Measurements from ENCODE around the gene PKM. TPM values are rescaled to one million over a fixed set of nuclear protein-coding genes. Genes with fewer than 3 reads are reported as not detected.
A peak's percentile ranks its signal among the peaks of the same experiment; 100 is the strongest.

PKM gene
- total RNA-seq, 6 donors from 2014 or later, result 278 to 569 (median 393) TPM

DNA sequence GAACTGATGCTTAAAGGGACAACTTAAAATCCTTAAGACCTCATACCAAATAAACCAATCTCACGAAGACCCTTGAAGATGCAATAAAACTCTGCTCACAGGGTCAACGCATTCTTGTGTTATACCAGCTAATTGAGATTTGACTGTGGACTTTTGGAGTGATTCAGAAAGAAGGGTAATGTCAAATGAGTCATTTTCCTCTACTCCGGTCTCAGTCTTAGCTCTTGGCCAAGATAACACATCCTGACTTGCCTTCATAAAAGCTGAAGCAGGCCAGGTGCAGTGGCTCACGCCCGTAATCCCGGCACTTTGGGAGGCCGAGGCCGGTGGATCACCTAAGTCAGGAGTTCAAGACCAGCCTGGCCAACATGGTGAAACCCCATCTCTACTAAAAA is 3.8 kb downstream of the PKM start:
- peaks cover 0 to 4% (median 0%) of the 10 kb centered on the region in 4 donors for H3K36me3 ChIP-seq
- DNase-seq (no peak), ATAC-seq (ENCODE audit: low FRiP score in 2 of 2) (no peak)
- H3K27me3 ChIP-seq, result no peaks in the 10 kb centered on the region
- H3K4me3 ChIP-seq, result no peak overlapping the region
- TF ChIP-seq POLR2A (IDR thresholded peaks at IDR 0.05) (no peak), POLR2AphosphoS5 (IDR thresholded peaks at IDR 0.05) (no peak), EP300 (IDR thresholded peaks at IDR 0.05) (no peak)
- TF ChIP-seq, protein P1, sequence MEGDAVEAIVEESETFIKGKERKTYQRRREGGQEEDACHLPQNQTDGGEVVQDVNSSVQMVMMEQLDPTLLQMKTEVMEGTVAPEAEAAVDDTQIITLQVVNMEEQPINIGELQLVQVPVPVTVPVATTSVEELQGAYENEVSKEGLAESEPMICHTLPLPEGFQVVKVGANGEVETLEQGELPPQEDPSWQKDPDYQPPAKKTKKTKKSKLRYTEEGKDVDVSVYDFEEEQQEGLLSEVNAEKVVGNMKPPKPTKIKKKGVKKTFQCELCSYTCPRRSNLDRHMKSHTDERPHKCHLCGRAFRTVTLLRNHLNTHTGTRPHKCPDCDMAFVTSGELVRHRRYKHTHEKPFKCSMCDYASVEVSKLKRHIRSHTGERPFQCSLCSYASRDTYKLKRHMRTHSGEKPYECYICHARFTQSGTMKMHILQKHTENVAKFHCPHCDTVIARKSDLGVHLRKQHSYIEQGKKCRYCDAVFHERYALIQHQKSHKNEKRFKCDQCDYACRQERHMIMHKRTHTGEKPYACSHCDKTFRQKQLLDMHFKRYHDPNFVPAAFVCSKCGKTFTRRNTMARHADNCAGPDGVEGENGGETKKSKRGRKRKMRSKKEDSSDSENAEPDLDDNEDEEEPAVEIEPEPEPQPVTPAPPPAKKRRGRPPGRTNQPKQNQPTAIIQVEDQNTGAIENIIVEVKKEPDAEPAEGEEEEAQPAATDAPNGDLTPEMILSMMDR (IDR thresholded peaks at IDR 0.05), result no peak
- H3K9me3 ChIP-seq, result no peaks in the 10 kb centered on the region
- H3K27ac ChIP-seq, result peak overlapping the region; percentile 20 to 99 (median 95)
- peaks cover 41 to 66% (median 52%) of the 10 kb centered on the region in 4 donors for H3K4me1 ChIP-seq
- WGBS, 2 donors, result 54 to 57% methylated on average over 3 to 8 of the region's 8 CpGs

DNA sequence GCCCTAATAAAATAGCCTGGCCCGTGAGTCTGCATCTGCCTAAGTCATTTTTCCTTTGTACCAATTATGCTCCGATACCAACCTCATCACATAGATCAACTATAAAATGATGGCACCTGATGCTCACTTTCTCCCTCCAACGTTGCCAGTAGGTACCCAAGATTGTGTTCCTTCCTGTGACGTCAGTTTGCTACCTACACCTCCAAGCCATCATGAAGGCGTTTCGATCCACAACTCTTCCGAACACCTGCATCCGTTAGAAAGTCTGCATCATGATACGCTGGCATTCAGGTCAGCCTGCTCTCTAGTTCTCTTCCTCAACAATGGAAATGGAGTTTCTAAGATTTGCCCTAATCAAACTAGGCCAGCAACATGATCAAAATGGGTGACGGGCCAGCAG is 7.7 kb downstream of the PKM start:
- no peaks in the 10 kb centered on the region for H3K9me3 ChIP-seq
- WGBS, 2 donors, result 91 to 93% methylated on average over 10 of the region's 10 CpGs
- peaks cover 5 to 21% (median 14%) of the 10 kb centered on the region in 4 donors for H3K36me3 ChIP-seq
- ATAC-seq (ENCODE audit: low FRiP score in 2 of 2) (no peak), DNase-seq (no peak)
- no peak overlapping the region for H3K27ac ChIP-seq
- TF ChIP-seq POLR2A (IDR thresholded peaks at IDR 0.05) (no peak), POLR2AphosphoS5 (IDR thresholded peaks at IDR 0.05) (no peak), EP300 (IDR thresholded peaks at IDR 0.05) (no peak)
- TF ChIP-seq, protein P1 (IDR thresholded peaks at IDR 0.05), result no peak
- H3K4me1 ChIP-seq, result peaks cover 28 to 45% (median 36%) of the 10 kb centered on the region in 4 donors
- no peak overlapping the region for H3K4me3 ChIP-seq
- no peaks in the 10 kb centered on the region for H3K27me3 ChIP-seq

DNA sequence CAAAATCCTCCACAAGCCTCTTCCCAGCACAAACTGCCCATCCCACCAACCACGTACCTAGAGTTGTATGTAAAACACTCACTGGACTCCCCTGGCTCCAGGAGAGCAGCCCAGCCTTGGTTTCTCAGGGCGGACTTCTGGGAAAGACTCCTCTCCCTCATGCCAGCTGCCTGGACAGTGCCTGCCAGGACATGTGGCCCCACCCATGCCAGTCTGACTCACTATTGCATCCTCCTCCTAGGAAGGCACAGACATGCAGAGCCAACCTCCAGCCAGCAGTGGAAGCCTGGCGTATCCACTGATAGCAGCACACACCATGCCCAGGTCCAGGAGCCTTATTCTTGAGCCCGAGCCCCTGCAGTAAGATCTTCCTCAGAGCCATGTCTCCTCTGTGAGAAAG is 8.6 kb downstream of the PKM start:
- no peaks in the 10 kb centered on the region for H3K27me3 ChIP-seq
- peaks cover 24 to 40% (median 30%) of the 10 kb centered on the region in 4 donors for H3K4me1 ChIP-seq
- H3K4me3 ChIP-seq, result no peak overlapping the region
- H3K27ac ChIP-seq, result peak overlapping the region in 1 of 4 donors; percentile 35
- no peak for ATAC-seq (ENCODE audit: low FRiP score in 2 of 2)
- no peaks in the 10 kb centered on the region for H3K9me3 ChIP-seq
- WGBS, 2 donors, result 76 to 87% methylated on average over 3 to 4 of the region's 4 CpGs
- TF ChIP-seq, protein P1 (IDR thresholded peaks at IDR 0.05), result no peak
- TF ChIP-seq POLR2A (IDR thresholded peaks at IDR 0.05), result no peak
- TF ChIP-seq EP300 (IDR thresholded peaks at IDR 0.05), result no peak
- no peak for TF ChIP-seq POLR2AphosphoS5 (IDR thresholded peaks at IDR 0.05)
- DNase-seq, result peak in 1 of 2 donors; percentile 42
- H3K36me3 ChIP-seq, result peaks cover 14 to 30% (median 22%) of the 10 kb centered on the region in 4 donors

GRCh38 chr15:72220687-72221086 is 10.3 kb downstream of the PKM start:
- no peak for ATAC-seq (ENCODE audit: low FRiP score in 2 of 2)

More at GRCh38 chr15:72220687-72221086, 10.3 kb downstream of the PKM start:
- Histone ChIP-seq H3K27ac (no peak overlapping the region), H3K9me3 (no peaks in the 10 kb centered on the region), H3K36me3 (peaks cover 30 to 47% (median 39%) of the 10 kb centered on the region in 4 donors), H3K4me1 (peaks cover 9 to 23% (median 16%) of the 10 kb centered on the region in 4 donors), H3K4me3 (no peak overlapping the region), H3K27me3 (no peaks in the 10 kb centered on the region)
- no peak for TF ChIP-seq EP300 (IDR thresholded peaks at IDR 0.05)
- TF ChIP-seq, protein P1 (IDR thresholded peaks at IDR 0.05), result no peak
- no peak for TF ChIP-seq POLR2A (IDR thresholded peaks at IDR 0.05)
- TF ChIP-seq POLR2AphosphoS5 (IDR thresholded peaks at IDR 0.05), result no peak
- 42 to 88% methylated on average over 1 of the region's 1 CpG for WGBS, 2 donors
- no peak for DNase-seq

Data from upper lobe of left lung (tissue), 6 donors.